Bronchial smooth muscle cell (primary cell): ENCODE measurements around the gene ANLN. TPM values are rescaled to one million over a fixed set of nuclear protein-coding genes. Genes with fewer than 3 reads are reported as not detected.

ENCODE experiments used
- total RNA-seq: library from RNA; depleted of rRNA; stranded (reverse); fragments of >200 nt; gene quantifications from 2 replicates; pipeline ENCODE4 v1.2.1, GENCODE V29; 2014

Gene ANLN
- 2.1 and 10.9 TPM in 2 replicates for total RNA-seq

GRCh38 chr7:36389371-36390198 lies at the start of gene ANLN:
TSS of gene ANLN (plus strand) at chr7:36389862. CDS start at chr7:36390027, 165 bp downstream.

Other genes starting within 250 kb of the ANLN start
- 7.1 and 13.0 TPM in 2 replicates for gene EEPD1, start 236.6 kb upstream of the ANLN start, total RNA-seq